Left lung (tissue), 10 donors: Measurements from ENCODE around the gene FLRT3. TPM values are rescaled to one million over a fixed set of nuclear protein-coding genes. Genes with fewer than 3 reads are reported as not detected.
A peak's percentile ranks its signal among the peaks of the same experiment; 100 is the strongest.

Experiments
- ATAC-seq: fragments of 200-7000 bp; cut with Tn5 transposase; one replicate; pipeline ENCODE4 v1.9.1; 2020; ENCODE audit warnings: moderate library complexity
- DNase-seq, 4 donors: peaks; one replicate each; pipeline ENCODE4 v3.0.0-alpha.2; 2013 to 2020
- H3K27ac ChIP-seq, 2 donors: fragments of 200-600 bp; sonication (generic) in 1 of 2; one replicate each; pipeline versions ENCODE4 v1.5.0 to v1.8.0; 2020 to 2021
- H3K27me3 ChIP-seq, 2 donors: fragments of 200-600 bp; sonication (generic) in 1 of 2; one replicate each; pipeline versions ENCODE4 v1.5.0 to v1.8.0; 2020 to 2021
- H3K36me3 ChIP-seq, 2 donors: fragments of 200-600 bp; sonication (generic) in 1 of 2; one replicate each; pipeline versions ENCODE4 v1.5.0 to v1.8.0; 2020 to 2021
- H3K4me1 ChIP-seq, 2 donors: fragments of 200-600 bp; one replicate each; pipeline ENCODE4 v1.8.0; 2021
- H3K4me3 ChIP-seq, 2 donors: fragments of 200-600 bp; sonication (generic) in 1 of 2; one replicate each; pipeline versions ENCODE4 v1.5.0 to v1.8.0; 2020 to 2021; ENCODE audit warnings: mild to moderate bottlenecking in 1 of 2
- H3K9me3 ChIP-seq, 2 donors: fragments of 200-600 bp; sonication (generic) in 1 of 2; one replicate each; pipeline versions ENCODE4 v1.5.0 to v1.8.0; 2020 to 2021
- intact Hi-C, 2 donors: fragments of 100-400 bp; cut with DNase I; formaldehyde crosslinking; loops; one replicate each; pipeline versions ENCODE4 v1.11.2 to v1.14.2; 2022
- polyA plus RNA-seq, 6 donors: library from polyadenylated mRNA; unstranded; fragments of 120-200 nt; gene quantifications; one replicate each; pipeline ENCODE4 v1.2.1, GENCODE V29; 2013; ENCODE audit not compliant: insufficient read length in 6 of 6
- total RNA-seq, 2 donors: library from RNA; stranded (reverse); fragmentation: NEBNext Ultra II Directional; extraction: Animal tissue kit (Norgen Biotek cat#: 25700); gene quantifications; one replicate each; pipeline ENCODE4 v1.2.1, GENCODE V29; 2021
- TF ChIP-seq, protein P1 (sequence below), 2 donors: fragments of 200-600 bp; sonication (generic) in 1 of 2; IDR thresholded peaks; one replicate each; pipeline versions ENCODE4 v1.5.0 to v1.8.0; 2021; ENCODE audit warnings: antibody characterized with exemption in 2 of 2
- donor health status: DM: no; HTN: yes; CAD: no.
- donor health status: DM: no; HTN: no; CAD: no.

The FLRT3 gene
- total and polyA plus RNA-seq, 8 donors: 14.5 to 124 (median 19.6) TPM

DNA sequence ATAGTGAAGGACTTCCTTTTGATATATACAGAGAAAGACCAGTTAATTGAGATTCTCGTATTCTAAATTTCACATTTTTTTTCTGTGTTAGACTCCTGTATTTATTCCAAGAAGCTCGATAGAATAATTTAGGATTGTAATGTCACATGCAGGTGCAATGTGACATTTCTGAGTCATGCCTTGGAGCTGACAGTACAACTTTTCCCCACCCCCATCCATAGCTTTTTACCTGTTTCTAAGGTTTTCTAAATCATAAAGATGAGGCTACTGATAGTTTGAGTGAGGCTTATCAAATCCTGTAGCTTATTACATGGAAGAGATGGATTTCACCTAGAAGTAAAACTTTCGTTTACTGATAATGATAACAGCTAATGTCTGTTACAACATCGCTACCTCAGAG, 37.6 kb downstream of the FLRT3 start:
- intact Hi-C loops: no loop called here
- H3K4me1 ChIP-seq: no peaks in the 10 kb centered on the region
- H3K27me3 ChIP-seq: no peaks in the 10 kb centered on the region
- DNase-seq (no peak), ATAC-seq (no peak)
- no peak overlapping the region for H3K27ac ChIP-seq
- H3K4me3 ChIP-seq: no peak overlapping the region
- TF ChIP-seq, protein P1, sequence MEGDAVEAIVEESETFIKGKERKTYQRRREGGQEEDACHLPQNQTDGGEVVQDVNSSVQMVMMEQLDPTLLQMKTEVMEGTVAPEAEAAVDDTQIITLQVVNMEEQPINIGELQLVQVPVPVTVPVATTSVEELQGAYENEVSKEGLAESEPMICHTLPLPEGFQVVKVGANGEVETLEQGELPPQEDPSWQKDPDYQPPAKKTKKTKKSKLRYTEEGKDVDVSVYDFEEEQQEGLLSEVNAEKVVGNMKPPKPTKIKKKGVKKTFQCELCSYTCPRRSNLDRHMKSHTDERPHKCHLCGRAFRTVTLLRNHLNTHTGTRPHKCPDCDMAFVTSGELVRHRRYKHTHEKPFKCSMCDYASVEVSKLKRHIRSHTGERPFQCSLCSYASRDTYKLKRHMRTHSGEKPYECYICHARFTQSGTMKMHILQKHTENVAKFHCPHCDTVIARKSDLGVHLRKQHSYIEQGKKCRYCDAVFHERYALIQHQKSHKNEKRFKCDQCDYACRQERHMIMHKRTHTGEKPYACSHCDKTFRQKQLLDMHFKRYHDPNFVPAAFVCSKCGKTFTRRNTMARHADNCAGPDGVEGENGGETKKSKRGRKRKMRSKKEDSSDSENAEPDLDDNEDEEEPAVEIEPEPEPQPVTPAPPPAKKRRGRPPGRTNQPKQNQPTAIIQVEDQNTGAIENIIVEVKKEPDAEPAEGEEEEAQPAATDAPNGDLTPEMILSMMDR (IDR thresholded peaks at IDR 0.05): no peak
- no peaks in the 10 kb centered on the region for H3K36me3 ChIP-seq
- H3K9me3 ChIP-seq: peaks cover 0 to 10% of the 10 kb centered on the region in 2 donors

DNA sequence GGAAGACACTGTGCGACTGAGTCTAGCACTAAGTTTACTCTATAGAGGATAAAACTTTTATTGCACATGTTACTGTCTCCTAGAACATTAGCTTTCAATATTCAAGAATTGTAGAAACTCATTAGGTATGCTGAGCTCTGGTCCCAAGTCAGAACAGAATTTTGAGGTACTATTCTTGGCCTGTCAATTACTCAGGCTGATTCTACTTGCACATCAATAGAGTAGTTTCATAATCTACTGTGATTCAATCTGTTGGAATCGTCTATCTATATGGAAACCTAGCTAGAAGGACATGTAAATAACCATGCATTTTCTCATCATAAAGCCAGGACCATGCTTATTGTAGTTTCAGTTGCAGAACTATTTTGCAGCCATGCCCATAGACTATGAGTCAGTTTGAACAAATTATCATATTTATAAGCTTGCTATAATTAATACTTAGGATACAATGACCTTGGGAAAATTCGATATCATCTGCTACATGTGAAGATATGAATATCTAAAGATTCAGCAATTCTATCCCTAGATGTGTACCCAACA, 41.6 kb downstream of the FLRT3 start:
- Histone ChIP-seq H3K4me1 (no peaks in the 10 kb centered on the region), H3K27me3 (no peaks in the 10 kb centered on the region), H3K4me3 (no peak overlapping the region), H3K9me3 (peaks cover 0 to 10% of the 10 kb centered on the region in 2 donors), H3K36me3 (no peaks in the 10 kb centered on the region), H3K27ac (no peak overlapping the region)
- TF ChIP-seq, protein P1 (IDR thresholded peaks at IDR 0.05): no peak
- intact Hi-C loops: no loop called here
- DNase-seq: no peak
- no peak for ATAC-seq

DNA sequence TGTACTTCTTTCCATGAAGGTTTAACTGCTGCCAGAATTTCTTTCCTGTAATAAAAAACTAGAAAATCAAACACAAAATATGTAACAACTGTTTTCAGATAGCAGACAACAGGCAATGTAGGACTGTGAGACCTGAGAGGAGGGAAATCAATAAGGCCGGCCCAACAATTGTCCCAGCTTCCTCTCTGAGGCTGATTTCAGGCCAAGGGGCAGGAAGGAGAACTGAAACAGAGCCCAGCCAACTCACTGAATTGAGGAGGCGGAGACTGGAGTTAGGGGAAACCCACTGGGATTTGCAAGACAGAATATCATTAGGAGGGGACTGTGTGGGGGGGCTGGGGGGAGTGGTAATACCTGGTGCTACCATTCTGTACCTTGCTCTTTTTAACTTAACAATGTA, 42.2 kb downstream of the FLRT3 start:
- intact Hi-C loops: no loop called here
- Histone ChIP-seq H3K36me3 (no peaks in the 10 kb centered on the region), H3K4me1 (no peaks in the 10 kb centered on the region), H3K9me3 (peaks cover 0 to 10% of the 10 kb centered on the region in 2 donors), H3K27me3 (no peaks in the 10 kb centered on the region), H3K4me3 (no peak overlapping the region), H3K27ac (no peak overlapping the region)
- ATAC-seq: no peak
- no peak for DNase-seq
- TF ChIP-seq, protein P1 (IDR thresholded peaks at IDR 0.05): no peak

DNA sequence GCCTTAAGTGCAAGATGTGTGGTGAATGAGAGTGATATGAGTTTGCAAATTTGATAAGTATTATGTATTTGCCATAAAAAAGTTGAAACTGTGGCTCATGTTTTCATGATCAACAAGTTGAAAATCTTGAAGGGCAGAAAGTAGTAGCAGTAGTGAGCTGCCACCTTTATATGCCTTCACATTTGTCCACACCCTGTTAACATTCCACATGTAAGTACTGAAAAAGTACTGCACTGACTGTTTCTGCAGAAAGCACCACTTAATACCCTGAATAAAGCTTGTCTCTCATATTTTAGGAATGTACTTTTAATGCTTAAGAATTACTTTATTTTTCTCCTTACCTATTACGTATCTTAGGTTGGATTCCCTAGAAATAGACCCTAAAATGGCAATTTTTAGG, 45.9 kb downstream of the FLRT3 start:
- Histone ChIP-seq H3K27ac (no peak overlapping the region), H3K36me3 (no peaks in the 10 kb centered on the region), H3K4me1 (no peaks in the 10 kb centered on the region), H3K27me3 (no peaks in the 10 kb centered on the region), H3K9me3 (peaks cover 0 to 3% of the 10 kb centered on the region in 2 donors), H3K4me3 (no peak overlapping the region)
- ATAC-seq: peak; percentile 88
- DNase-seq: peak in 1 of 4 donors; percentile 7
- TF ChIP-seq, protein P1 (IDR thresholded peaks at IDR 0.05): no peak
- intact Hi-C loops: no loop called here

DNA sequence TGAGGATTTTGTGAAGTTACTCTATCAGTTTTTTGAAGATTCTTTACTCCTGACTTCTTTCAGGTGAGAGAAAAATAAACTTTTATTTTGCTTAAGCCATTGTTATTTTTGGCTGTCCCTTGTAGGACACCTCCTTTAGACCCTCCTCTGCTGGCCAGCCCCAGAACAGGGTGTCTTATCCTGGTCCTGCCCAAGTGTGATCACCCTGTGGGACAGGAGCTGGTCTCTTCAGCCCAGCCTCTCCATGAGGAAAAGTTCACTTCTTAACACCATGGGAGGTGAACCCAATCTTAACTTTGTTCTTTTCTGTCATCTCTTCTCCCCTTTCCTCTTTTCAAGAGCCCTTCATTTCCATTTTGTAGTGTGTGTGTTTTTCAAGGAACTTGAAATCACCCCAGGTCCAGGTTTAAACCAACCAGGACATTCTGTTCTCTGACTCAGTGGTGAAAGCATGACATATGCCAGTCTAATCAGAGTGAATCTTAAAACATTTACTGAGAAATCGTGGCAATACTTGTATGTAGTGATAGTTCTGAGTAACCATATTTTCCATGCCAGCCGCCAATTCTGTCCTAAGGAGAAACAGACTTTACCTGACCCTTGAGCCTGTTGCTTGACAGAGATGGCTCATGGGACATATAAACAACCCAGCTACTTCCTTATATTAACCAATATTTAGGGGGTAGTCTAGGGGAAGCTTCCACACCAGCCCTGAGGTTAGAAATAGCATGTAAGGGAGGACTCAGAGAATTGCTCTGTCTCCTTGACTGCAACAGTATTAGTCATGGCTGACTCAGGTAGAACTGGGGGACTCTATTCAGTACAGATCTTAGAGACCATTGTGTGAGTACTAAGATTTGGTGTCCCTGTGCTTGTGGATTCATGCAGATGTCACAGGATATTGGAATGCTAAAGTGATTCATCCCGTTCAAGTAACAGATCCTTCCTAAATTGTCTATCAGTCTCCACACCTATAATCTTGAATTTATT, 48.8 kb downstream of the FLRT3 start:
- peak; percentile 46 for ATAC-seq
- Histone ChIP-seq H3K9me3 (no peaks in the 10 kb centered on the region), H3K27me3 (no peaks in the 10 kb centered on the region), H3K36me3 (no peaks in the 10 kb centered on the region), H3K27ac (no peak overlapping the region), H3K4me1 (no peaks in the 10 kb centered on the region), H3K4me3 (no peak overlapping the region)
- TF ChIP-seq, protein P1 (IDR thresholded peaks at IDR 0.05): no peak
- DNase-seq: no peak
- intact Hi-C loops: no loop called here
